ENCODE data around the gene SLC12A6. TPM values are rescaled to one million over a fixed set of nuclear protein-coding genes. Genes with fewer than 3 reads are reported as not detected.
"Not testable (repeated sequence)": the region's sequence is repeated elsewhere in the genome, so short reads cannot be mapped to it uniquely, and the experiment has no call there.

The SLC12A6 gene
- total RNA-seq, 4 donors from 2014 or later: 20.0 to 43.3 (median 33.5) TPM

- ATAC-seq (ENCODE audit: low FRiP score) (no peak), DNase-seq (ENCODE audit: low spot score) (no peak)
- TF ChIP-seq, protein P1, sequence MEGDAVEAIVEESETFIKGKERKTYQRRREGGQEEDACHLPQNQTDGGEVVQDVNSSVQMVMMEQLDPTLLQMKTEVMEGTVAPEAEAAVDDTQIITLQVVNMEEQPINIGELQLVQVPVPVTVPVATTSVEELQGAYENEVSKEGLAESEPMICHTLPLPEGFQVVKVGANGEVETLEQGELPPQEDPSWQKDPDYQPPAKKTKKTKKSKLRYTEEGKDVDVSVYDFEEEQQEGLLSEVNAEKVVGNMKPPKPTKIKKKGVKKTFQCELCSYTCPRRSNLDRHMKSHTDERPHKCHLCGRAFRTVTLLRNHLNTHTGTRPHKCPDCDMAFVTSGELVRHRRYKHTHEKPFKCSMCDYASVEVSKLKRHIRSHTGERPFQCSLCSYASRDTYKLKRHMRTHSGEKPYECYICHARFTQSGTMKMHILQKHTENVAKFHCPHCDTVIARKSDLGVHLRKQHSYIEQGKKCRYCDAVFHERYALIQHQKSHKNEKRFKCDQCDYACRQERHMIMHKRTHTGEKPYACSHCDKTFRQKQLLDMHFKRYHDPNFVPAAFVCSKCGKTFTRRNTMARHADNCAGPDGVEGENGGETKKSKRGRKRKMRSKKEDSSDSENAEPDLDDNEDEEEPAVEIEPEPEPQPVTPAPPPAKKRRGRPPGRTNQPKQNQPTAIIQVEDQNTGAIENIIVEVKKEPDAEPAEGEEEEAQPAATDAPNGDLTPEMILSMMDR (IDR thresholded peaks at IDR 0.05): no peak
These were observed 131.6 kb downstream of the SLC12A6 start for GRCh38 chr15:34206011-34206410.

- DNase-seq (ENCODE audit: low spot score): no peak
- TF ChIP-seq, protein P1 (IDR thresholded peaks at IDR 0.05): no peak
- ATAC-seq (ENCODE audit: low FRiP score): no peak
These were observed 133.6 kb downstream of the SLC12A6 start for GRCh38 chr15:34203936-34204335.

GRCh38 chr15:34203305-34203704, 134.3 kb downstream of the SLC12A6 start:
- ATAC-seq (ENCODE audit: low FRiP score) (no peak), DNase-seq (ENCODE audit: low spot score) (no peak)
- TF ChIP-seq, protein P1 (IDR thresholded peaks at IDR 0.05): no peak

DNA sequence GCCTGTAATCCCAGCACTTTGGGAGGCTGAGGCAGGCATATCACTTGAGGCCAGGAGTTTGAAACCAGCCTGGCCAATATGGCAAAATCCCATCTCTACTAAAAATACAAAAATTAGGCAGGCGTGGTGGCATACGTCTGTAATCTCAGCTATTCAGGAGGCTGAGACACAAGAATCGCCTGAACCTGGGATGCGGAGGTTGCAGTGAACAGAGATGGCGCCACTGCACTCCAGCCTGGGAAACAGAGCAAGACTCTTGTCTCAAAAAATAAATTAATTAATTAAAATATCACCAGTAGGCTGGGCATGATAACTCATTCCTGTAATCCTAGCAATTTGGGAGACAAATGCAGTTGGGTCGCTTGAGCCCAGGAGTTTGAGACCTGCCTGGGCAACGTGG, 144.3 kb downstream of the SLC12A6 start:
- not testable (repeated sequence) for DNase-seq (ENCODE audit: low spot score); ATAC-seq (ENCODE audit: low FRiP score)

DNA sequence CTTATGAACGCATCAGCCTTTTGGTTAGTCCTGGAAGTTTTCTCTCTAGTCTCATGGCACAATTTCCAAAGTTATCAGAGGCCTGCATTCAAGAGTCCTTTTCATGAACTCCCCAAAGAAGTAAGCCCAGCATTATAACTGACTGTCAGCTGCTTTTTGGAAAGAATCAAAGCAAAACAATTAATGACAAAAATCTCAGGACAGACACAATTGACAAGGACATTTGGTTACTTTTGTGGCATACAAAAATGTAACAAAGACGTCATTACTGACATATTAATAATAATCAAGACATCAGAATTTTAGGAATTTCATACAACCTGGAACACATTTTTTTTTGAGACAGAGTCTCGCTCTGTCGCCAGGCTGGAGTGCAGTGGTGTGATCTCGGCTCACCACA, 148.9 kb downstream of the SLC12A6 start:
- TF ChIP-seq, protein P1 (IDR thresholded peaks at IDR 0.05): no peak
- ATAC-seq (ENCODE audit: low FRiP score): no peak
- DNase-seq (ENCODE audit: low spot score): no peak

GRCh38 chr15:34185666-34186065, 151.9 kb downstream of the SLC12A6 start:
- ATAC-seq (ENCODE audit: low FRiP score): no peak
- TF ChIP-seq, protein P1 (IDR thresholded peaks at IDR 0.05): no peak

GRCh38 chr15:34182942-34183341, 154.6 kb downstream of the SLC12A6 start:
- ATAC-seq (ENCODE audit: low FRiP score): no peak
- TF ChIP-seq, protein P1 (IDR thresholded peaks at IDR 0.05): no peak
- DNase-seq (ENCODE audit: low spot score): no peak

More at GRCh38 chr15:34185666-34186065, 151.9 kb downstream of the SLC12A6 start:
- no peak for DNase-seq (ENCODE audit: low spot score)

Small RNAs within 50 kb of the gene (small RNA-seq; reads per million reads assigned to genes)
- gene MIR1233-1 (not detected), gene RF00019 (not detected)

Other genes with a start within 250 kb of the SLC12A6 start
- 10 to 100 TPM; 33.0 to 47.8 (median 36.8) TPM for gene EMC7, start 235.9 kb downstream of the SLC12A6 start, total RNA-seq
- gene PGBD4, start 235.7 kb downstream of the SLC12A6 start, total RNA-seq: 1 to 10 TPM in 2 of 4 donors, under 1 TPM in 2; 0.84 to 1.3 (median 0.98) TPM
- gene KATNBL1, start 127.7 kb downstream of the SLC12A6 start, total RNA-seq: 10 to 100 TPM; 35.4 to 83.1 (median 44.5) TPM
- 100 to 1,000 TPM; 119 to 145 (median 133) TPM for gene EMC4, start 112.8 kb downstream of the SLC12A6 start, total RNA-seq
- 100 to 1,000 TPM; 137 to 194 (median 166) TPM for gene NOP10, start 5.4 kb upstream of the SLC12A6 start, total RNA-seq
- gene NUTM1, start 5.5 kb upstream of the SLC12A6 start, total RNA-seq: not detected
- gene LPCAT4, start 29.4 kb upstream of the SLC12A6 start, total RNA-seq: 10 to 100 TPM in 2 of 4 donors, 1 to 10 TPM in 2; 5.8 to 28.7 (median 13.3) TPM
- gene GOLGA8A, start 100.0 kb upstream of the SLC12A6 start, total RNA-seq: 10 to 100 TPM; 22.3 to 64.6 (median 38.7) TPM
- gene GOLGA8B, start 245.9 kb upstream of the SLC12A6 start, total RNA-seq: 100 to 1,000 TPM in 1 of 4 donors, 10 to 100 TPM in 3; 59.3 to 120 (median 86.5) TPM

Data from omental fat pad (tissue), 4 donors.